Stimulated activated CD4-positive, alpha-beta T cell treated with anti-CD3 and anti-CD28 coated beads, Interleukin-2, amount 100 ng/mL, for 48 hours (primary cell): Measurements from ENCODE around the gene CNPY2.
"Not testable (repeated sequence)": the region's sequence is repeated elsewhere in the genome, so short reads cannot be mapped to it uniquely, and the experiment has no call there.

Experiments used
- DNase-seq, 2 donors: peaks; one replicate each; pipeline ENCODE4 v3.0.0-alpha.2; 2020

Gene CNPY2

DNA sequence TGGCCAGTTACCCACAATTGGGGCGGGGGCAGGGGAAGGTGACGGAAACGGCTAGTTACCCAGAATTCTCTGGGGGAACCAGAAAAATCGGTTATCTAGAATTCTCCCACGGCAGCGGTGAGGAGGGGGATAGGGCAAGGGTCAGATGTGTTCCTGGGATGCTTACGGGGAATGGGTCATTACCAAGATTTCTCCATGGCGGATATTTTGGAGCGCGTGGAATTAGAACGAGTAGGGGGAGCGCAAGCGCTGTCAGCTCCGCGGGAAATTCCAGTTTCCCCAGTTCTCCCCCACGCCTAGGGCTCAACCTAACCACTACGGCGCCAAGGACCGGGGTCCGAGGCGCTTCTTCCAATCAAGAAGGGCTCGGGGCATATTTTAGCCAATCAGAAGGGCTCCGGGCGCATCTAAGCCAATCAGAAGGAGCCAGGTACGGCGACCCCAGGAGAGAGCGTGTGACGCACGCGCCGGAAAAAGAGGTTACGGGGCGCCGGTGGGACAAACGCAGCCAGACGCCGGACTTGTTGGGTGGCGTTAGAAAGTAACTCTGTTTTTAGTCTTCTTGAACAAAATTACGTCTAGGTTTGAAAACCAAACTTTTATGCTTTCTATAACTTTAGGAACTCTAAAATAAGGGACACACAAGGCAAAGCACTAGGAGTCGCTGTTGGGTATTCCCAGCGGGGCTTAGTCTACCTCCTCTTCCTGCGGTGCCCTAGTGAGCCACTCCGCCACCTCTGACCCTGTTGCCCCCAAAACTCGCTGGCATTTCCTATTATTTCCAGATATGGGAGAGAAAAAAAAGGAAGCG, 18.1 kb upstream of the CNPY2 start, which contains the start of gene PAN2:
Gene PAN2 (minus strand): TSS at position 322 of the 811 bp plus-strand sequence. CDS start 906 bp downstream, outside the sequence.
- DNase-seq: peak; percentile 85 to 86

DNA sequence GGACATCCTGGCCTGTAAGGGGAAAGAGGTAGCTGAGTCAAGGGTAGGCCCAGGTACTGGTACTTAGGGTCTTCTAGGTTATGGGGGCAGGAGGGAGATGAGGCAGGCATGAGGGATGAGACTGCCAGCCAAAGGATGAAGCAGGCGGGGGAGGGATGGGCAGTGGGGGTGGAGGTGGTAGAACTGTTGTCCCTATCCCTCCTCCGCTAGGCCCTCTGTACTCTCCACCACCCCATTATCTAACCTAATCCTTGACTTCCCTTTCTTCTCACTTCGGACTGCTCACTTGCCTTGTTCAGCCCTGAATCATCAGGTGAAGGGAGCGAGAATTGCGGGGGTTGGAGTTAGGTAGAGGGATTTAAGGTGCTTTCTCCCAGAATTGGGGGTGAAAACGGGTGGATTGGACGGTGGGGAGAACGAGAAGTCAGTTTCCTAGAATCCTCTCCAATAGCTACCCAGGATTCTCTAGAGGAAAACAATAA, 17.4 kb upstream of the CNPY2 start:
- DNase-seq: peak; percentile 14 to 18

DNA sequence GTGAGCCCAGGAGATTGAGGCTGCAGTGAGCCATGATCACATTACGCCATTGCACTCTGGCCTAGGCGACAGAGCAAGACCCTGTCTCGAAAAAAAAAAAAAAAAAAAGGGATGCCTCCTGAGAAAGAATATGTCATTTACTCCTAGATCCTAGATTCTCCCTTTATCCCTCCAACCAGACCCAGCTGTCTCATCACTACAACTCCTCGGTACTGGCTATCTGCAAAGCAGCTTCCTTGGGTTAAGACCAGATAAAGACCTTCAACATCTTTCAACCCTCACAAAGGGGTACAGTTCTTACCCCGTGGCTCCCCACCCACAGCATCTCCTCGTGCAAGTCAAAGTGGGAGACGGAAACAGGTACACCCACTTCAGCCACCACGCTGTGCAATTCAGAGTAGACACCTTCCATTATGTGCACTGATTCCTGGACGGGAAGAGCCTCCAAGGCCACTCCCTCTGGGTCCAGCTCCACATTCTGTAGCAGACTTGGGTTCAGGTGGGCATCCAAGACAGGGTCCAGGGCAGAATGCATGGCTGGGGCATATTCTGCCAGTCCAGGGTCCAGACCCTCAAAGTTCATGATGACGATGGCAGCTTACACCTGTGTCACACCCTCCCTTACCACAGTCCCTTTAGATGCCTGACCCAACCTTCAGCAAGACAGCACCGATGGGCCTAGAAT, 16.9 kb upstream of the CNPY2 start:
- DNase-seq: no peak

DNA sequence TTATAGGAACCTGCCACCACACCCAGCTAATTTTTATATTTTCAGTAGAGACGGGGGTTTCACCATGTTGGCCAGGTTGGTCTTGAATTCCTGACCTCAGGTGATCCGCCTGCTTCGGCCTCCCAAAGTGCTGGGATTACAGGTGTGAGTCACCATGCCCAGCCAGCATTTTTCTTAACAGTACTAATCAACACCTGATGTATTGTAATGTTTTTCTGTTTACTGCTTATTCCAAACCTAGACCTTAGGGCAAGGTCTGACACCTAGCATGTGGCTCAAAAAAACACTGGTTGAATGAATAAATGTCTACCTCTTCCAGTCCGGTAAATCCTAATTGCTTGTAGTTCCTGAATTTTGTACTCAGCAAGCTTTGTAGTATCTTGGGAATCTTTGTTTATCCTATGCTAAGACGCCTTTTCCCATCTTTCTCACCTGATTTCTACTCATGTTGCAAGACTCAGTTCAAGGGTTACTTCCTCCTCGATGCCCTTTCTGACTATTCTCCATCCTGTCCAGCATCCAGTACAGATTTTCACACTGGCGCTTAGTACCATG, 15.2 kb upstream of the CNPY2 start:
- DNase-seq: no peak

DNA sequence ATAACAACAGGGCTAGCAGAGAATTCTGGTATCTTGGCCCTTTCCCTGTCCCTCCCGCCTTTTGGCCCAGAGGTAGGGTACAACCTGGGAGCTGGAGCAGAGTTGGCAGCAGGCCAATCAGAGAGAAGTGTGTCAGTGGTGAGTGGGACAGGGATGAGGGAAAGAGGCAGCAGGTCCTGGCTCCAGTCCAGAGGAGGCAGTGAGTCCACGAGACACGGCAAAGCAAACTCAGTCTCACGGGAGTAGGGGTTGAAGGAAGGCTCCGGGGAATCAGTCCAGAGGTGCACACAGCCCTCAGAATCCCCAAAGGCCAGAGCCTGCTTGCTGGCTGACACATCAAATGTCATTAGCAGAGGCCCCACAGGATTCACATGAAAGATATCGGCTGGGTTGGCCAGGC, 10.7 kb upstream of the CNPY2 start:
- no peak for DNase-seq

DNA sequence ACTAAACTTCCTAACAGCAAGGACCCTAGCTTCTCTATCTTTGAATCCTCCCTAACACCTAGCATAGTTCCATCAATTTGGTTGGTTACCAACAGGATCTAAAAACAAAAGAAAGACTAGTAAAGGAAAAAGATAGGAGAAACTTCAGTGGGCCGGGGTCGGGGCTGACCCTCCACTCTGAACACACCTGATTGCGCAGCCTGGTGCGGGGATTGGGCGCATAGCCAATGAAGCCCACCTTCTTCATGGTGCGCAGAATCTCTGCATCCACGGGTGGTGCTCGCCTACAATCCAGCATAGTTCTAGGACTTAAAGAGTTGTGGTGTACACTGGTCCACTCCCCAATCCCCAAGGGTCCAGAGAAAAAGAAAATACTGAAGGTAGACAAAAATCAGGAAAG, 10.3 kb upstream of the CNPY2 start:
- no peak for DNase-seq

DNA sequence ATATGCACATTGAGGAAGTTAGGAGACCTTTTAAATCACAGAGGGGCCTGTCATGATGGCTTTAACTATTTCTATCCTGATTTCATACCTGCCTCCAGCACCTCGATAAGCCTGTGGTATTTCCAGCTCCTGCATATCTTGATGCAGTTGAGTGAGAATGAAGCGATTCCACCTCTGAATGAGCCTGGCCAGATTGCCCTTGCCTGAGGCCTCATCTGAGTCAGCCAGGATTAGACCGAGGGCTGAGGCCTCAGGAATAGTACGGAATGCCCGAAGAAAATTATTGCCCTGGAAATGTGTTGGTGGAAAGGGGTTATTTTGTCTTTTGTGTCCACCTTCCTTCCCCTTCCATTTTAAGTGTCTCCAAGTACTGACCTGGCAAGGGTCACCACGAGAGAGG, 8.4 kb upstream of the CNPY2 start:
- DNase-seq: no peak

DNA sequence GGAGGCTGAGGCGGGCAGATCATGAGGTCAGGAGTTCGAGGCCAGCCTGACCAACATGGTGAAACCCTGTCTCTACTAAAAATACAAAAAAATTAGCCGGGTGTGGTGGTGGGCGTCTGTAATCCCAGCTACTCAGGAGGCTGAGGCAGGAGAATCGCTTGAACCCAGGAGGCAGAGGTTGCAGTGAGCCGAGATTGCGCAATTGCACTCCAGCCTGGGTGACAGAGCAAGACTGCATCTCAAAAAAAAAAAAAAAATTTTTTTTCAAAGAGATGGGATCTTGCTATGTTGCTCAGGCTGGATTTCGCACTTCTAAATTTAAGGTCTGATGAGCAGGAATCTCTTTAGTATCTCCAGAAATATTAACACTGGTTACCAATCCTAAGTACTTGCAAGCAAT, 5.8 kb upstream of the CNPY2 start:
- not testable (repeated sequence) for DNase-seq

DNA sequence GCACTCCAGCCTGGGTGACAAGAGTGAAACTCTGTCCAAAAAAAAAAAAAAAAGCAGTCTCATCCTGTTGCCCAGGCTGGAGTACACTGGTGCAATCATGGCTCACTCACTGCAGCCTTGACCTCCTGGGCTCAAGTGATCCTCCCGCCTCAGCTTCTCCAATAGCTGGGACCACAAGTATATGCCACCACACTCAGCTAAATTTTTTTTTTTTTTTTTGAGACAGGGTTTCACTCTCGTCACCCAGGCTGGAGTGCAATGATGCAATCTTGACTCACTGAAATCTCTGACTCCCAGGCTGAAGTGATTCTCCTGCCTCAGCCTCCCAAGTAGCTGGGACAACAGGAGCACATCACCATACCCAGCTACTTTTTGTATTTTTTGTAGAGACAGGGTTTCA, 5.2 kb upstream of the CNPY2 start:
- DNase-seq: no peak

DNA sequence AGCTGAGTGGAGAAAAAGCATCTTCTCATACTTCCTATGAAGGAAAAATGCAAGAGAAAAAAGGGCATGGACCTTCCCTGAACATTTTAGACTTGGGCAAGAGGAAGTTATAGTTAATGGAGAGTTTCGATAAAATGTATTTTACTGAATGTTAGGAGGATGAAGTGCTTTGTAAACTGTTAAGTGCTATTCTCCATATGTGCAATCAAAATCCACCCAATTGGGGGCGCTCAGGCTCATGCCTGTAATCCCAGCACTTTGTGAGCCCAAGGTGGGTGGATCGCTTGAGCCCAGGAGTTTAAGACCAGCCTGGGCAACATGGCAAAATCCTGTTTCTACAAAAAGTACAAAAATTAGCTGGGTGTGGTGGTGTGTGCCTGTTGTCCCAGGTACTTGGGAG, 1.9 kb upstream of the CNPY2 start:
- no peak for DNase-seq

DNA sequence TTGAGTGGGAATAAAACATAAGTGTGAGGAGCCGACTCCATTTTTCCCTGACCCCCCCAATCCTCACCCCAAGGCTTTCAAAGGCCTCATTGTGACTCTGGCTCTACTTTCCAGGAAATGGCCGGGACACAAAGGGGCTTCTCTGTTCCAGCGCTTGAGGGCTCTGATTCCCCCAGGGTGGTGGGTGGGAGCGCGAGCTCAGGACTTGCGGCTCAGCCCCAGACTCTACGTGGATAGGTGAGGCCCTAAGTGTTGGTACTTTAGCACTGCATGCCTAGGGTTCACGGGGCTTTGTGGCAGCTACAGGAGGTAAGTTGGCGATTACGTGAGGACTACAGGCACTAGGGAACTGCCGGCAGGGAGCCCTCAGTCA, 553 bp downstream of the CNPY2 start:
- DNase-seq: no peak

DNA sequence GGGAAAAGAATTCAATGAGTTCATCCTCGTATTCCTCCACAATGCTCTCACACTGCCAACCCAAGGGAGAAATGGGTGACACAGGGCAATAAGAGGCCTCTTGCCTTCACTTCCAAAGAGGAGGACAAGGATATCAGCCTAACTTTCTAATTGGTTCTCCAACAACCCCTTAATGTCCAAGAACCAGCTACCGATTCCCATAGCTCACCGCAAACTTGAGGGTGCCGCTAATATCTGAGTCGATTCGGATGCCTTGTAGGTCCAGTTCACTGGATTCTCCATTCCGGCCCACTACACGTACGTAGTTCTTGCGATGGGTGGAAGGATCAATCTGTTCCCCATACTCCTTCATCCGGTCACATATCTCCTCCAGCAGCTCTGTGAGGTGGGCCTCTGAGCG, 4.8 kb downstream of the CNPY2 start:
- DNase-seq: no peak

DNA sequence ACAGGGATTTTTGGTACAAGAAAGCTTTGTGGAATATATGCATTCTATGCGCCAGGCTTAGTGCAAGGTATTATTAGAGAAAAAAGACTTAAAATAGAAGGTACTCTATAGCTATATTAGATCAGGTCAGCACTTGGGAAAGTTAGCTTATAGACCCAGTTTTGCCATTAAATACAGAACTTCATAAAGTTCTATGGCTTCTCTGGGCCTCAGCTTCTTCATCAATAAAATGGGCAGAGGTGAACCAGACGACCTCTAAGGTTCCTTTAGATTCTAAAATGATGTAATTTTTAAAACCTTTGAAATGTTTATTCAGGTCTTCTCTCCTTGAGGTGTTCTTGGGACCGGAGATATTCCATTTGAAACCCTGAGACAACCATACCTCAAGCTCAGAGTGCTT, 7.1 kb downstream of the CNPY2 start:
- DNase-seq: no peak

DNA sequence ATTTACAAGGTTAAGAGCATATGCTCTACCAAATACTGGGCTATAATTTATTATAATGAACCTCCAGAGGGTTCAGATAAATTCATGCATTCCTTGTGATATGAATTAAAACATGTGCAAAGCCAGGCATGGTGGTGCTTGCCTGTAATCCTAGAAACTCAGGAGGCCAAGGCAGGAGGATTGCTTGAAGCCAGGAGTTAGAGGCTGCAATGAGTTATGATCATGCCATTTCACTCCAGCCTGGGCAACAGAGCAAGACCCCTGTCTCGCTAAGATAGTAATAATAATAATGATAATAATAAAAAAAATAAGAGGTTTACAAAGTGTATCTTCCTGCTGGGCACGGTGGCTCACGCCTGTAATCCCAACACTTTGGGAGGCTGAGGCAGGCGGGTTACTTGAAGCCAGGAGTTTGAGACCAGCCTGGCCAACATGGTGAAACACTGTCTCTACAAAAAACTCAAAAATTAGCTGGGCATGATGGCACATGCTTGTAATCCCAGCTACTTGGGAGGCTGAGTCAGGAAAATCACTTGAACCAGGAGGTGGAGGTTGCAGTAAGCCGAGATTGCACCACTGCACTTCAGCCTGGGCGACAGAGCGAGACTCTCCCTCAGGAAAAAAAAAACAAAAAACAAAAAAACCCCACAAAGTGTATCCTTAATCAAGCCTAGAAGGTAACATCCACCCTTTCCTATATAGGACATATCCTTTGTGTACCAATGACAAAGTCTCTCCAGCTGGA, 8.4 kb downstream of the CNPY2 start:
- DNase-seq: no peak

DNA sequence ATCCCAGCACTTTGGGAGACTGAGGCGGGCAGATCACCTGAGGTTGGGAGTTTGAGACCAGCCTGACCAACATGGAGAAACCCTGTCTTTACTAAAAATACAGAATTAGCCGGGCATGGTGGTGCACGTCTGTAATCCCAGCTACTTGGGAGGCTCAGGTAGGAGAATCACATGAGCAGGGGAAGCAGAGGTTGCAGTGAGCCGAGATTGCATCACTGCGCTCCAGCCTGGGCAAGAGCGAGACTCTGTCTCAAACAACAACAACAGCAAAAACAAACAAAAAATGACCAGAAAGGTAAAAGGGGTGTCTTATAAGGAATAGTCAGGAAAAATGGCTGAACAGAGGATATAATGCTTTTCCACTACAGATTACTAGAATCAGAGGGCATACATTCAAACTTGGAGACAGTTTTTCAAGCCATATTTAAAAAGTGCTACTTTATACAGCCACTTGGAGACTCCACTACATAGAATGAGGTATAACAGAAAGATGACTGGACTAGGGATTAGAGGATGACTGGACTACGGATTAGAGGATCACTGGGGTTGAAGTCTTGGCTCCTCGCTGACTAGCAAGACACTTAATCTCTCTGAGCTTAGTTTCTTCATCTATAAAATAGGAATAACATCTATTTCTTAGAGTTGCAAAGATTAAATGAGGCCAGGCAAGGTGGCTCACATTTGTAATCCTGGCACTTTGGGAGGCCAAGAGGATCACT, 10.8 kb downstream of the CNPY2 start:
- DNase-seq: no peak

DNA sequence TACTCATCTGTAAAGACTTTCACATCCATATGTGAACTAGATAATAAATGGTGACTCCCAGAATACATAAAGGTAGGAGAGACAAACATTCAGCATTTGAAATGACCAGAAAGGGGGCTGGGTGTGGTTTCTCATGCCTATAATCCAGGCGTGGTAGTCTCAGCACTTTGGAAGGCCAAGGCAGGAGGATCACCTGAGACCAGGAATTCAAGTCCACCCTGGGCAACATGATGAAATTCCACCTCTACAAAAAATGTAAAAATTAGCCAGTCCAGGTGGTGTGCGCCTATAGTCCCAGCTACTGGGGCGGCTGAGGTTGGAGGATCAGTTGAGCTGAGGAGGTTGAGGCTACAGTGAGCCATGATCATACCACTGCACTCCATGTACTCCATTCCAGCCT, 11.5 kb downstream of the CNPY2 start:
- DNase-seq: no peak

DNA sequence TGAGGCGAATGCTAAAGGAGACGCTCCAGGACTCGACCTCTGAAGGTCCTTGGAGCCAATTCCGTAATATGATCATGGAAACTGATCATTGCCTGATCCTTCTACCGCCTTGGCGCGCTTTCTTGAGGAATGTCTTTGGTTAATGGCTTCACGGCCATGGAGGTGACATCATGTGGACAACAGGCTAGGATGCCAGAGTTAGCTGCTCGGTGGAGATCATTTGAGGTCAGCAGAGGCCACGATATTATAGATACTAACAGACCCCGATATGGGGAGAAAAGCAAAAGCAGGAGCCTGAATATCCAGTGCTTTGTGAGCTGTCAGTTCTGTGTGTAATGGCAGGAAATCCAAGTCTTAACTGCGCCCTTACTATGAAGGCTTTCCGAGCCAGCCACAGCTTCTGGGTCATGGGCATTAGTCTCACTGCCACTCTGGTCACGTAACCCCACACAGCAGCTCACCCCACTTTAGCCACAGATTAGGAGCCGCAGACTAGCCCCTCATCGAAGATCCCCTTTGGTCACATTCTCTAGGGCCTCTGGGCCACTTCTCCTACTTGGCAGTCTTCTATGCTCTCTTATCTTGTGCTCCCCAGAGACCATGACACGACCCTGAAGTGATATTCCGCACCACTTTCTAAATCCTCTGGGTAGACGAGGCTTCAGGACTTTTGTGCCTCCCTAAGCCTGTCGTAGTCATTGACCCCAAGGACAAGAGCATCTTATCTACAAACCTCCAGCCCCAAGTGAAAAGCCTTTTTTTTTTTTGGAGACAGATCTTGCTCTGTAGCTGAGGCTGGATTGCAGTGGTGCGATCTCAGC, 14.9 kb downstream of the CNPY2 start:
- DNase-seq: peak in 1 of 2 donors; percentile 9

DNA sequence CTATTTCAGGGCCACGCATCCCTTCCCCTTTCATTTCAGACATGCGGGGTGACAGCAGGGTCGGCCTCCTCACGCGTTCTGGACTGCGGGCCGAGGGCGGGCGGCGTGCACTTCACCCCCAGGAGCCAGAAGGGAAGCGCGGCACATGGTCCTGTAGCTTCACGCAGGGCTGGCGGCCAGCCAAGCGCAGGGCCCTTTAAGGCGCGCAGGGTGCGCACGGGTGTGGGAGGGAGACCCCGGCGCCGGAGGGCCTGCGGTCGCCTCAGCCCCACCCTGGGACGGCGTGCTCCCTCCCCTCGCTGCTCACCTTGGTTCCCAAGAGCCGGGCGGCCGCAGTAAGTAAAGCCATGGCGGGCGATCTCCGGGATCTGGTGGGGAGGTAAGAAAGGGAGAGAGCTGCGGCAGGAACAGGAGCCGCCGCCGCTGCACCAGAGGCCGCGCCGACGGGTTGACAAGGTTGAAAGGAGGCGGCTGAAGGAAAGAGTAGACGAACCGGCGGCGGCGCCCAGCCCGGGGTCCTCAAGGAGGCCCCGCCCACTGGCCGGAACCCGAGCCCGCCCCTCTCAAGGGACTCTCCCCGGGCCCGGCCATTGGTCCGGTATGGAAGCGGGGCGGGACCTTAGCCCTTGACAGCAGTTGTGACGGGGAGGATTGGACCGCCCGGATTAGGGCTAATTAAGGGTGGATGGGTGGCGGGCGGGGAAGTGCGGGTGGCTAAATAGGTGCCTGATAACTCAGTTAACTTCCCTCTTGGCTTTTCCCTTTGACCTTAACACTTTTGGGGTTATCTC, 15.7 kb downstream of the CNPY2 start, which contains the start of gene CS:
Gene CS (minus strand): TSS at position 478 of the 791 bp plus-strand sequence. CDS start 129 bp downstream, at position 349.
- DNase-seq: peak; percentile 97

DNA sequence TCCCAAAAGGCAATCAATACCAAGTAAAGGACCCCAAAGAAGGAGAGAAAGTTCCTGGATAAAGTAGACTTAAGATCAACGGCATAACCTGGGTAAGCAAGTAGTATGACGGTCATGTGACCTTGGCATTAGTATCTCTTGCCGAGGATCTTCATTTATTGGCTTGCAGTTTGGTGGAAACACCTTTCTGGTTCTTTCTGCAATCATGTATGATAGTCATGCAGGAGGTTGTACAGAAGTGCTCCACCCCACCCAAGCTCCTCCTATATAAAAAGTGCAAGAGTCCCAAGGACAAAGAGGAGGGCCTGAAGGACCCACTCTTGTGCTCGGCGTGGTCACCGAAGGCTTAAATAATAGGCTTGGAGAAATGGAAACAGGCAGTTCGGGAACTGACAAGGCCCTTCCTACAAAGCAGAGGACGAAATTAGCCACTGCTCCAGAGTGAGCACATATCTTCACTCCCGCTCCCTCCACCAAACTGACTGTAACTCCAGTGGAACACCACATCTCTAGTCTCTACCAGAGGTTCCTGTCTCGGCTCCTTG, 16.4 kb downstream of the CNPY2 start:
- peak; percentile 11 for DNase-seq

DNA sequence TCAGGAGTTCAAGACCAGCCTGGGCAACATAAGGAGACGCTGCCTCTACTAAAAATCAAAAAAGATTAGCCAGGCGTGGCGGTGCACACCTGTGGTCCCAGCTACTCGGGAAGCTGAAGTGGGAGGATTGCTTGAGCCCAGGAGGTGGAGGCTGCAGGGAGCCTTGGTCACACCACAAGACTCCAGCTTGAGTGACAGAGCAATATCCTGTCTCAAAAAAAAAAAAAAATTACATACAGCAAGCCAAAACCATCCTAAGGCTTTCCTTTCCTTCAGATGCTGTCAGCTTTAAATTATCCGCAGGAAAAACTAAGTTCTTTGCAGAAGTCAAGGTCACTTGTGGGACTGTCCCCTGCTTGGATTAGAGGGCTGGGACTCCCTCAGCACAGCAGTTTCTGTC, 17.0 kb downstream of the CNPY2 start:
- no peak for DNase-seq
